Breast epithelium (tissue), 4 donors: ENCODE measurements around the gene ZDHHC15. TPM values are rescaled to one million over a fixed set of nuclear protein-coding genes. Genes with fewer than 3 reads are reported as not detected.
"Not testable (repeated sequence)": the region's sequence is repeated elsewhere in the genome, so short reads cannot be mapped to it uniquely, and the experiment has no call there.

Experiments
- DNase-seq, 2 donors: peaks; one replicate each; pipeline ENCODE4 v3.0.0-alpha.2; 2019; ENCODE audit warnings: low spot score in 2 of 2
- H3K27ac ChIP-seq, 2 donors: fragments of 200-600 bp; sonication (generic) in 1 of 2; one replicate each; pipeline ENCODE4 v1.5.1; 2016 to 2019; ENCODE audit warnings: mild to moderate bottlenecking in 1 of 2
- H3K27me3 ChIP-seq, 2 donors: fragments of 200-600 bp; sonication (generic) in 1 of 2; one replicate each; pipeline versions ENCODE4 v1.5.1 to v1.6.0; 2017 to 2019; ENCODE audit warnings: control low read depth in 1 of 2, mild to moderate bottlenecking in 1 of 2
- H3K36me3 ChIP-seq: fragments of 200-600 bp; one replicate; pipeline ENCODE4 v1.5.1; 2019
- H3K4me1 ChIP-seq, 2 donors: fragments of 200-600 bp; sonication (generic); one replicate each; pipeline ENCODE4 v1.5.1; 2016 to 2019; ENCODE audit warnings: control low read depth in 1 of 2
- H3K4me3 ChIP-seq, 3 donors: fragments of 200-600 bp; sonication (generic); 1 replicate in 2 of 3; 2 replicates in 1 of 3; pipeline ENCODE4 v1.5.1; 2016 to 2019; ENCODE audit warnings: mild to moderate bottlenecking in 3 of 3, moderate library complexity in 2 of 3
- H3K9me3 ChIP-seq, 2 donors: fragments of 200-600 bp; sonication (generic) in 1 of 2; one replicate each; pipeline ENCODE4 v1.5.1; 2016 to 2019; ENCODE audit warnings: control low read depth in 1 of 2
- CTCF ChIP-seq, 3 donors: fragments of 450-650 bp; IDR thresholded peaks; one replicate each; pipeline ENCODE4 v1.5.1; 2016 to 2017; ENCODE audit warnings: antibody characterized with exemption in 3 of 3, mild to moderate bottlenecking in 3 of 3, moderate library complexity in 3 of 3
- POLR2A ChIP-seq: fragments of 450-650 bp; IDR thresholded peaks from one replicate; pipeline ENCODE4 v1.6.1; 2016; ENCODE audit warnings: antibody characterized with exemption, mild to moderate bottlenecking, moderate library complexity
- POLR2AphosphoS5 ChIP-seq, 3 donors: sonication (generic); formaldehyde crosslinking; IDR thresholded peaks; one replicate each; pipeline ENCODE4 v1.6.1; 2017; ENCODE audit warnings: antibody characterized with exemption in 3 of 3
- intact Hi-C: fragments of 100-400 bp; cut with DNase I; formaldehyde crosslinking; loops from one replicate; pipeline ENCODE4 v1.15.1; 2023; ENCODE audit warnings: low total_unique reads
- total RNA-seq, 3 donors: library from RNA; depleted of rRNA; stranded (reverse); fragments of >200 nt; gene quantifications; one replicate each; pipeline ENCODE4 v1.1.0, GENCODE V29; 2016

The ZDHHC15 gene
- total RNA-seq, 3 donors from 2014 or later, result 1.3 to 2.9 (median 2.6) TPM

GRCh38 chrX:75335127-75335458, 187.7 kb downstream of the ZDHHC15 start:
- DNase-seq, result no peak
- intact Hi-C loops, result loop anchor here (5.0 kb wide), 1 partner anchor 138 kb away; no protein-coding TSS in a partner anchor
- TF ChIP-seq CTCF (IDR thresholded peaks at IDR 0.05), result no peak
- no peak for TF ChIP-seq POLR2AphosphoS5 (IDR thresholded peaks at IDR 0.05)
- TF ChIP-seq POLR2A, result no peak
- Histone ChIP-seq H3K36me3 (no peaks in the 10 kb centered on the region), H3K27ac (no peak overlapping the region), H3K27me3 (peaks cover 0 to 7% of the 10 kb centered on the region in 2 donors), H3K4me1 (no peaks in the 10 kb centered on the region), H3K4me3 (no peak overlapping the region), H3K9me3 (peaks cover 18 to 35% of the 10 kb centered on the region in 2 donors)

- not testable (repeated sequence) for DNase-seq, H3K36me3 ChIP-seq, H3K27me3 ChIP-seq, H3K27ac ChIP-seq, H3K4me3 ChIP-seq, H3K4me1 ChIP-seq
- intact Hi-C loops, result loop anchor here (5.0 kb wide), 1 partner anchor 137 kb away; no protein-coding TSS in a partner anchor
- peaks cover 18 to 39% of the 10 kb centered on the region in 2 donors for H3K9me3 ChIP-seq
Measured at GRCh38 chrX:75334407-75335126, 188.3 kb downstream of the ZDHHC15 start.

GRCh38 chrX:75327607-75328006, 195.2 kb downstream of the ZDHHC15 start:
- no peak for DNase-seq
- Histone ChIP-seq H3K27ac (no peak overlapping the region), H3K4me3 (no peak overlapping the region), H3K36me3 (no peaks in the 10 kb centered on the region), H3K27me3 (no peaks in the 10 kb centered on the region), H3K4me1 (no peaks in the 10 kb centered on the region), H3K9me3 (peaks cover 0 to 23% of the 10 kb centered on the region in 2 donors)
- intact Hi-C loops, result no loop called here
- TF ChIP-seq CTCF (IDR thresholded peaks at IDR 0.05) (no peak), POLR2AphosphoS5 (IDR thresholded peaks at IDR 0.05) (no peak), POLR2A (no peak)

Other genes with a start within 250 kb of the ZDHHC15 start
- gene UPRT, start 249.0 kb downstream of the ZDHHC15 start, total RNA-seq, result 10 to 100 TPM; 13.0 to 22.5 (median 14.1) TPM